HG03342 (cell line): Measurements from ENCODE around the gene PDE6A.

Source experiments
- ATAC-seq: cut with Tn5 transposase; IDR thresholded peaks from one replicate; pipeline ENCODE4 v1.9.1; 2021; ENCODE audit warnings: mild to moderate bottlenecking, moderate library complexity; ENCODE audit not compliant: unreplicated experiment

PDE6A gene

GRCh38 chr5:149944666-149945065, at the start of gene PDE6A:
TSS of gene PDE6A (minus strand) at chr5:149944793. CDS start at chr5:149944673, 120 bp downstream.
- no peak for ATAC-seq

GRCh38 chr5:149993471-149993870, 48.9 kb upstream of the PDE6A start:
- ATAC-seq: no peak

GRCh38 chr5:149990518-149991376, 46.2 kb upstream of the PDE6A start:
- peak; percentile 86 for ATAC-seq

GRCh38 chr5:149988126-149988525, 43.5 kb upstream of the PDE6A start:
- no peak for ATAC-seq

- no peak for ATAC-seq
Measured at GRCh38 chr5:149982505-149982904, 37.9 kb upstream of the PDE6A start.

- no peak for ATAC-seq
Measured at GRCh38 chr5:149981206-149981605, 36.6 kb upstream of the PDE6A start.

- no peak for ATAC-seq
Measured at GRCh38 chr5:149979896-149980295, 35.3 kb upstream of the PDE6A start.

GRCh38 chr5:149975409-149975808, 30.8 kb upstream of the PDE6A start:
- ATAC-seq: no peak

GRCh38 chr5:149969181-149969930, 24.8 kb upstream of the PDE6A start:
- ATAC-seq: no peak

- no peak for ATAC-seq
Measured at GRCh38 chr5:149966946-149967345, 22.4 kb upstream of the PDE6A start.

- no peak for ATAC-seq
Measured at GRCh38 chr5:149963729-149964128, 19.1 kb upstream of the PDE6A start.

- no peak for ATAC-seq
Measured at GRCh38 chr5:149962601-149963300, 18.2 kb upstream of the PDE6A start.

- no peak for ATAC-seq
Measured at GRCh38 chr5:149961957-149962409, 17.4 kb upstream of the PDE6A start.

GRCh38 chr5:149961186-149961685, 16.6 kb upstream of the PDE6A start:
- no peak for ATAC-seq

- ATAC-seq: peak; percentile 98
Measured at GRCh38 chr5:149960272-149961185, 15.9 kb upstream of the PDE6A start, which contains the start of gene SLC26A2. TSS of gene SLC26A2 (plus strand) at chr5:149960758. CDS start at chr5:149977653, 16,895 bp downstream.

- no peak for ATAC-seq
Measured at GRCh38 chr5:149959406-149960236, 15.0 kb upstream of the PDE6A start.

- ATAC-seq: no peak
Measured at GRCh38 chr5:149957855-149958254, 13.3 kb upstream of the PDE6A start.

GRCh38 chr5:149956685-149957084, 12.1 kb upstream of the PDE6A start:
- no peak for ATAC-seq

- no peak for ATAC-seq
Measured at GRCh38 chr5:149954798-149955197, 10.2 kb upstream of the PDE6A start.
